Measurements from ENCODE around the gene FDX2. TPM values are rescaled to one million over a fixed set of nuclear protein-coding genes. Genes with fewer than 3 reads are reported as not detected.

The FDX2 gene
- total RNA-seq, 1 donor from 2014 or later = 18.2 TPM

GRCh38 chr19:10299545-10300458 is 16.0 kb downstream of the FDX2 start:
- DNase-seq (ENCODE audit: low spot score) = no peak

DNA sequence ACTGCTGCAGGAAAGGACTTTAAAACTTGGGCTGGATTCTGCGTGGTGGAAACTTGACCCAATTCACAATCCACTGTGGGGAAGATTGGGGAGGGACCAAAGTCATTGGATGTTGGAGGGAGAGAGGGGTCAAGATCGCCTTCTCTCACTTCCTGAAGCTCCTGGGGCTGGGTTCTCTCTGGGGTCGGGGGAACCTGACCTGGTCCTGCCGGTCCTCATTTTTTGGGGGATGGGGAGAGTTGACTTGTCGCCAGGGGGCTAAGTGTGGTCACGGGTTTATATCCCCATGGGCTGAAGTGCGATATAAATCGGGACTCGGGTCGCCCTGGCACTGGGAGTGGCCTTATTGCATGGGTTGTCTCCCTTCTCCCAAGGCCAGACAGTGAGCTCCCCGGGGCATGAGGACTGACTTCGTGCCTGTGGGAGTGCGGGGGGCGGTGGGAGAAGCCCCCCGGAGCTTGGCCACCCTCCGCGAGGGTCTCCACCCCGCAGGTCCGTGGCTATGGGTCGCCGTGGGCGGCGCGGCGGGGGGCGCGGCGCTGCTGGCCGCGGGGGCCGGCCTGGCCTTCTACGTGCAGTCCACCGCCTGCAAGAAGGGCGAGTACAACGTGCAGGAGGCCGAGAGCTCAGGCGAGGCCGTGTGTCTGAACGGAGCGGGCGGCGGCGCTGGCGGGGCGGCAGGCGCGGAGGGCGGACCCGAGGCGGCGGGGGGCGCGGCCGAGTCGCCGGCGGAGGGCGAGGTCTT is 19.8 kb downstream of the FDX2 start:
- DNase-seq (ENCODE audit: low spot score) = no peak

DNA sequence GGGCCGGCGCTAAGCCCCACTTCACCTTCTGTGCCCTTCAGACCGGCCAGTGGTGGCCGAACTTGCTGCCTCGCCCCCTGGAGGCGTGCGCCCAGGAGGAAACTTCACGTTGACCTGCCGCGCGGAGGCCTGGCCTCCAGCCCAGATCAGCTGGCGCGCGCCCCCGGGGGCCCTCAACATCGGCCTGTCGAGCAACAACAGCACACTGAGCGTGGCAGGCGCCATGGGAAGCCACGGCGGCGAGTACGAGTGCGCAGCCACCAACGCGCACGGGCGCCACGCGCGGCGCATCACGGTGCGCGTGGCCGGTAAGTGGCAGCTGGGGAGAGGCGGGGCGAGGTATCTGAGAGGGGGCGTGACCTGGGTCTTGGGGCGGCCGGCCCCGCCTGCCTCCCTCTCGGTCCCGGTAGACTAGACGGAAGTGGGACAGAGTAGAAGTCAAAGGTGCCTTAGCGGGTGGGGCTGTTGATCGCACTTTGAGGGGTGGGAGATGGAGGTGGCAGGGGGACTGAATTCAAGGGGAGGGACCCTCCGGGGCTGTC is 20.4 kb downstream of the FDX2 start:
- DNase-seq (ENCODE audit: low spot score) = no peak

- no peak for DNase-seq (ENCODE audit: low spot score)
Observed at GRCh38 chr19:10294368-10294697, 21.5 kb downstream of the FDX2 start.

DNA sequence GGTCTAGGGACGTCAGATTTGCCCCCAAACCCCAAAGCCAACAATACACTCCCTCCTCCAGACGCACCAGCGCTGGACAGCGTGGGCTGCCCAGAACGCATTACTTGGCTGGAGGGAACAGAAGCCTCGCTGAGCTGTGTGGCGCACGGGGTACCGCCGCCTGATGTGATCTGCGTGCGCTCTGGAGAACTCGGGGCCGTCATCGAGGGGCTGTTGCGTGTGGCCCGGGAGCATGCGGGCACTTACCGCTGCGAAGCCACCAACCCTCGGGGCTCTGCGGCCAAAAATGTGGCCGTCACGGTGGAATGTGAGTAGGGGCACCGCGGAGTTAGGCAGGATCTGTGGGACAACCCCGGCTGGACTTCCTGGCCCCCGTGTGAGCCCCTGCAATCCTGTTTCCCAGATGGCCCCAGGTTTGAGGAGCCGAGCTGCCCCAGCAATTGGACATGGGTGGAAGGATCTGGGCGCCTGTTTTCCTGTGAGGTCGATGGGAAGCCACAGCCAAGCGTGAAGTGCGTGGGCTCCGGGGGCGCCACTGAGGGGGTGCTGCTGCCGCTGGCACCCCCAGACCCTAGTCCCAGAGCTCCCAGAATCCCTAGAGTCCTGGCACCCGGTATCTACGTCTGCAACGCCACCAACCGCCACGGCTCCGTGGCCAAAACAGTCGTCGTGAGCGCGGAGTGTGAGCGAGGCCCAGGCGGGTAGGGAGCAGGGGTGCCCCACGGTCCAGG is 22.0 kb downstream of the FDX2 start:
- DNase-seq (ENCODE audit: low spot score) = no peak

GRCh38 chr19:10292789-10293636 is 22.8 kb downstream of the FDX2 start:
- no peak for DNase-seq (ENCODE audit: low spot score)

- DNase-seq (ENCODE audit: low spot score) = peak; percentile 96
Observed at GRCh38 chr19:10292206-10292788, 23.5 kb downstream of the FDX2 start.

DNA sequence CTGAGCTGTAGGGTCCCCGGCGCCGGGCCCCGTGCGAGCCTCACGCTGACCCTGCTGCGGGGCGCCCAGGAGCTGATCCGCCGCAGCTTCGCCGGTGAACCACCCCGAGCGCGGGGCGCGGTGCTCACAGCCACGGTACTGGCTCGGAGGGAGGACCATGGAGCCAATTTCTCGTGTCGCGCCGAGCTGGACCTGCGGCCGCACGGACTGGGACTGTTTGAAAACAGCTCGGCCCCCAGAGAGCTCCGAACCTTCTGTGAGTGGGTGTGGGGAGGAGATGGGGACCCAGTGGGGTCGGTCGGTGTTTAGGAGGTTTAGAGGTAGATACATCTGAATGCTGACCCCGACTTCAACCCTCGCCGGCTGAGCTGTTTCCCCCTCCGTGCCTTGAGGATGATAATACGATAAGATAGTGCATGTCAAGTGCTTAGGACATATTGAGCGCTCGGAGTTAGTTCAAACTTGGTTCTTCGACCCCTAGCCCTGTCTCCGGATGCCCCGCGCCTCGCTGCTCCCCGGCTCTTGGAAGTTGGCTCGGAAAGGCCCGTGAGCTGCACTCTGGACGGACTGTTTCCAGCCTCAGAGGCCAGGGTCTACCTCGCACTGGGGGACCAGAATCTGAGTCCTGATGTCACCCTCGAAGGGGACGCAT is 24.1 kb downstream of the FDX2 start:
- no peak for DNase-seq (ENCODE audit: low spot score)

DNA sequence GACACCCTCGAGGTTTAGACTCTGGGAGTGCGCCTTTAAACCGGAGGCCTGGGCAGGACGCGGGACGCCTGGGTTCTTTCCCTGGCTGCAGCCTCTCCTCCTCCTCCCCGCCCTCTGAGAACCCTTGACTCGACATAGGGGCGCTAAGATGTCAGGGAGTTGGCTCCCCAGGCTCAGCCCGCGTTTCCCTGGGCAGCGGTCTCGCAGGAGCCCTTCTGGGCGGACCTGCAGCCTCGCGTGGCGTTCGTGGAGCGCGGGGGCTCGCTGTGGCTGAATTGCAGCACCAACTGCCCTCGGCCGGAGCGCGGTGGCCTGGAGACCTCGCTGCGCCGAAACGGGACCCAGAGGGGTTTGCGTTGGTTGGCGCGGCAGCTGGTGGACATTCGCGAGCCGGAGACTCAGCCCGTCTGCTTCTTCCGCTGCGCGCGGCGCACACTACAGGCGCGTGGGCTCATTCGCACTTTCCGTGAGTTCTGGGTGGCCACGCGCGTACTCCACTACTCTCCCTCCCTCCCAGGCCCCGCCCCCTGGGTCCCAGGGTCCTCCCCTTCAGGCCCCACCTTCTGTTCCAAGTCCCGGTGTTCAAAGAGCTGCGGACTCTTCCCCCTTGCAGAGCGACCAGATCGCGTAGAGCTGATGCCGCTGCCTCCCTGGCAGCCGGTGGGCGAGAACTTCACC is 24.8 kb downstream of the FDX2 start:
- DNase-seq (ENCODE audit: low spot score) = no peak

GRCh38 chr19:10290357-10290875 is 25.4 kb downstream of the FDX2 start:
- DNase-seq (ENCODE audit: low spot score) = no peak

GRCh38 chr19:10289836-10290356 is 25.9 kb downstream of the FDX2 start, which contains the start of gene ICAM5:
Gene ICAM5, plus strand, starts transcription at chr19:10289952. Its CDS starts 92 bp downstream, at chr19:10290044.
- no peak for DNase-seq (ENCODE audit: low spot score)

DNA sequence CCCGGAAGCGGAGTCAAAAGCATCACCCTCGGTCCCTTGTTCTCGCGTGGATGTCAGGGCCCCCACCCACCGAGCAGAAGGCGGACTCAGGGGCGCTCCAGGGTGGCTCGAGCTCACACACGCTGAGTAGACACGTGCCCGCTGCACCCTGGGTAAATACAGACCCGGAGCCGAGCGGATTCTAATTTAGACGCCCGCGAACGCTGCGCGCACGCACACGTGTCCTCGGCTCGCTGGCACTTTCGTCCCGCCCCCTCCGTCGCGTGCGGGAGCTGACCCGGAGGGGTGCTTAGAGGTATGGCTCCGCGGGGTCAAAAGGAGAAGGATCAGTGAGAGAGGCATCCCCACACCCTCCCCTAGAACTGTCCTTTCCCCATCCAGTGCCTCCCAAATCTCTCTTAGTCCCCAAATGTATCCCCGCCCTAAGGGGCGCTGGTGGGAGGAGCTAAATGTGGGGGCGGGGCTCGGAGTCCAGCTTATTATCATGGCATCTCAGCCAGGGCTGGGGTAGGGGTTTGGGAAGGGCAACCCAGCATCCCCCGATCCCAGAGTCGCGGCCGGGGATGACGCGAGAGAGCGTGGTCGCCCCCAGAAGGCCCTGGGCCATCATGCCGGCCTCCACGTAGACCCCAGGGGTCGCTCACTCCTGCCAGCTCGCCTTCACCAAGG is 26.5 kb downstream of the FDX2 start:
- DNase-seq (ENCODE audit: low spot score) = no peak

- no peak for DNase-seq (ENCODE audit: low spot score)
Observed at GRCh38 chr19:10288662-10289166, 27.1 kb downstream of the FDX2 start.

DNA sequence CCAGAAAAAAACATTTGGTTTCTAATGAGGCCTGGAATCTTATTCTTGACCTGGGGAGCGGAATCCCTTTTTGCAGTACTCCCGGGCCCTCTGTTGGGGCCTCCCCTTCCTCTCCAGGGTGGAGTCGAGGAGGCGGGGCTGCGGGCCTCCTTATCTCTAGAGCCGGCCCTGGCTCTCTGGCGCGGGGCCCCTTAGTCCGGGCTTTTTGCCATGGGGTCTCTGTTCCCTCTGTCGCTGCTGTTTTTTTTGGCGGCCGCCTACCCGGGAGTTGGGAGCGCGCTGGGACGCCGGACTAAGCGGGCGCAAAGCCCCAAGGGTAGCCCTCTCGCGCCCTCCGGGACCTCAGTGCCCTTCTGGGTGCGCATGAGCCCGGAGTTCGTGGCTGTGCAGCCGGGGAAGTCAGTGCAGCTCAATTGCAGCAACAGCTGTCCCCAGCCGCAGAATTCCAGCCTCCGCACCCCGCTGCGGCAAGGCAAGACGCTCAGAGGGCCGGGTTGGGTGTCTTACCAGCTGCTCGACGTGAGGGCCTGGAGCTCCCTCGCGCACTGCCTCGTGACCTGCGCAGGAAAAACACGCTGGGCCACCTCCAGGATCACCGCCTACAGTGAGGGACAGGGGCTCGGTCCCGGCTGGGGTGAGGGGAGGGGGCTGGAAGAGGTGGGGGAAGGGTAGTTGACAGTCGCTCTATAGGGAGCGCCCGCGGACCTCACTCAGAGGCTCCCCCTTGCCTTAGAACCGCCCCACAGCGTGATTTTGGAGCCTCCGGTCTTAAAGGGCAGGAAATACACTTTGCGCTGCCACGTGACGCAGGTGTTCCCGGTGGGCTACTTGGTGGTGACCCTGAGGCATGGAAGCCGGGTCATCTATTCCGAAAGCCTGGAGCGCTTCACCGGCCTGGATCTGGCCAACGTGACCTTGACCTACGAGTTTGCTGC is 28.7 kb downstream of the FDX2 start, which contains the start of gene ICAM4:
ICAM4 (plus strand) TSS at position 153 of the 935 bp plus-strand sequence; CDS start at position 211, 58 bp downstream.
- no peak for DNase-seq (ENCODE audit: low spot score)

GRCh38 chr19:10285393-10285792 is 30.4 kb downstream of the FDX2 start:
- no peak for DNase-seq (ENCODE audit: low spot score)

- DNase-seq (ENCODE audit: low spot score) = no peak
Observed at GRCh38 chr19:10284960-10285278, 30.9 kb downstream of the FDX2 start.
